Activated CD8-positive, alpha-beta memory T cell treated with anti-CD3 and anti-CD28 coated beads, Interleukin-2, amount 10 ng/mL, durations not matched to agents 7 days and 5 days (primary cell): ENCODE measurements around the gene PCGF2. TPM values are rescaled to one million over a fixed set of nuclear protein-coding genes. Genes with fewer than 3 reads are reported as not detected.
"Not testable (repeated sequence)": the region's sequence is repeated elsewhere in the genome, so short reads cannot be mapped to it uniquely, and the experiment has no call there.

ENCODE experiments used
- ATAC-seq: fragments of 150-1000 bp; cut with Tn5 transposase; one replicate; pipeline ENCODE4 v1.10.0; 2021; ENCODE audit warnings: moderate library complexity
- CTCF ChIA-PET: fragments of 350-600 bp; sonication (Branson Sonifier 250); formaldehyde crosslinking; loops from one replicate; lab custom pipeline; 2021; ENCODE audit warnings: antibody characterized with exemption; lab: Charles Lee
- DNase-seq: peaks from one replicate; pipeline ENCODE4 v3.0.0-alpha.2; 2020
- H3K27ac Mint-ChIP-seq: one replicate; pipeline ENCODE4 v1.8.0; 2021; ENCODE audit warnings: mild to moderate bottlenecking, mixed read lengths
- H3K27me3 Mint-ChIP-seq: one replicate; pipeline ENCODE4 v1.8.0; 2021; ENCODE audit warnings: mixed read lengths
- H3K36me3 Mint-ChIP-seq: one replicate; pipeline ENCODE4 v1.8.0; 2021; ENCODE audit warnings: mild to moderate bottlenecking, mixed read lengths
- H3K4me1 Mint-ChIP-seq: one replicate; pipeline ENCODE4 v1.8.0; 2021; ENCODE audit warnings: mixed read lengths
- H3K4me3 Mint-ChIP-seq: one replicate; pipeline ENCODE4 v1.8.0; 2021; ENCODE audit warnings: mild to moderate bottlenecking, moderate library complexity, mixed read lengths
- H3K9me3 Mint-ChIP-seq: one replicate; pipeline ENCODE4 v1.8.0; 2022; ENCODE audit warnings: low read depth, mixed read lengths
- total RNA-seq, 2 experiments: library from RNA; stranded (reverse); gene quantifications; one replicate each; pipeline ENCODE4 v1.2.3, GENCODE V29; 2021

The PCGF2 gene
- total RNA-seq, 2 experiments from 2014 or later: 2.1 to 2.5 TPM

- ATAC-seq (peak; percentile 86), DNase-seq (peak; percentile 89)
- CTCF ChIA-PET: interaction anchor here (1.1 to 8.7 kb wide), 7 partner anchors 11 to 171 kb away, joined by 3 to 232 read pairs (median 16); partner anchors contain the start of genes EPOP and MLLT6
- Mint-ChIP-seq H3K4me1 (peaks cover 70% of the 10 kb centered on the region), H3K36me3 (peaks cover 11% of the 10 kb centered on the region), H3K9me3 (no peaks in the 10 kb centered on the region), H3K27me3 (no peaks in the 10 kb centered on the region), H3K4me3 (peak within 1 kb of the TSS; percentile 94), H3K27ac (peak within 1 kb of the TSS; percentile 95)
Observed at GRCh38 chr17:38729886-38730525, 18.1 kb downstream of the PCGF2 start, which contains the start of gene CISD3. Gene CISD3, plus strand, starts transcription at chr17:38730341. Its CDS starts 18 bp downstream, at chr17:38730359.

DNA sequence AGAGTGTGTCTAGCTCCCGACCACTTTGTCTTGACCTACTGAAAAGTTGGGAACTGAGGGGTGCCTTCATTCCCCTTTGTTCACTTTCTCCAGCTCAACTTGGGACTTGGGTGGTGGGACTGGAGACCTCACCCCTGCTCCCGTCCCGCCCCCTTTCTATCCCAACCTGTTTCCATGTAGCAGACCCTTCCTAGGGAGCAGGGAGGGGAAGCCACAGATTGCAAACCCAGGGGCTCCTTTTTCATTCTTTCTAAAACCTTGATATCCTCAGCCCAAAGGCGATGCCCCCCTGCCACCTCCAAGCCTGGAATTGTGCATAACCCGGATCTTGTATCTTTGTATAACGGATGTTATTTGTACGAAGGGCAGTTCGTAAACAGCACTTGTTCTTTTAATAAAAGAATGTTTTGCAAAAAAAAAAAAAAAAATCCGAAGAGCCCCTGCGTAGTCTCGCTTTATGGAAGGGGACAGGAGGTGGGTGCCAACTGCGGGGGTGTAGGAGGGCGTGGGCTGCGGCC, 18.7 kb downstream of the PCGF2 start:
- no peaks in the 10 kb centered on the region for H3K27me3 Mint-ChIP-seq
- H3K4me1 Mint-ChIP-seq: peaks cover 68% of the 10 kb centered on the region
- H3K4me3 Mint-ChIP-seq: peak overlapping the region; percentile 39
- no peak for DNase-seq
- ATAC-seq: no peak
- CTCF ChIA-PET: interaction anchor here (0.9 to 3.3 kb wide), 11 partner anchors 8 to 172 kb away, joined by 3 to 44 read pairs (median 7); partner anchors contain the start of genes EPOP, MLLT6 and PSMB3
- peak overlapping the region; percentile 95 for H3K27ac Mint-ChIP-seq
- H3K9me3 Mint-ChIP-seq: no peaks in the 10 kb centered on the region
- peaks cover 11% of the 10 kb centered on the region for H3K36me3 Mint-ChIP-seq

DNA sequence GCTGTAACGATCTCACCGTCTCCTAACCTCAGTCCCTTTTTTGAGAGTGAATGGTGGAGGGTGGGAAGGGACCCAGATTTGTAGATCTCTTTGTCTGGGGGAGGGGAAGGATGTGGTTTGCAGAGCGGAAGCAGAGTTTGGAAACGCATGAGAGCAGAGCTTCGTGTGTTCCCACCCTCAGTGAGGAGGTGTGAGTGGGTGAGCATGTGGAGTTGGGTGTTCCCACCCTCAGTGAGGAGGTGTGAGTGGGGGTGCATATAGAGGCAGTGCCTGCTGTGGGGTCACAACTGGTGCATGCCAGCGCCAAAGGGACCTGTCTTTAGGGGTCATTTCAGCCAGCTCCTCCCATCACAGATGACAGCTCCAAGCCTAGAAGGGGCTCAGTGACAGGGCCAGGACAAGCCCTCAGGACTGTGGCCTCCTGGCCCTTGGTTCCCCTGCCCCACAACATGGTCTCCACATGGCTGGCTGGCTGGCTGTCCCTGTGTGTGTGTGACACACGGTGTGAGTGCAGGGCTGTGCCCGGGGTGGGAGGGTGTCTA, 19.8 kb downstream of the PCGF2 start:
- H3K9me3 Mint-ChIP-seq: no peaks in the 10 kb centered on the region
- H3K4me1 Mint-ChIP-seq: peaks cover 61% of the 10 kb centered on the region
- peak overlapping the region; percentile 95 for H3K27ac Mint-ChIP-seq
- DNase-seq: peak; percentile 88
- ATAC-seq: peak; percentile 20
- no peaks in the 10 kb centered on the region for H3K27me3 Mint-ChIP-seq
- peak overlapping the region; percentile 58 for H3K4me3 Mint-ChIP-seq
- peaks cover 15% of the 10 kb centered on the region for H3K36me3 Mint-ChIP-seq
- CTCF ChIA-PET: interaction anchor here (0.8 to 3.3 kb wide), 19 partner anchors 9 to 425 kb away, joined by 3 to 44 read pairs (median 4); partner anchors contain the start of genes EPOP, MLLT6 and PSMB3

- H3K27me3 Mint-ChIP-seq: no peaks in the 10 kb centered on the region
- no peaks in the 10 kb centered on the region for H3K9me3 Mint-ChIP-seq
- peaks cover 13% of the 10 kb centered on the region for H3K36me3 Mint-ChIP-seq
- H3K4me1 Mint-ChIP-seq: peaks cover 56% of the 10 kb centered on the region
- DNase-seq: peak; percentile 87
- CTCF ChIA-PET: interaction anchor here (0.8 to 3.3 kb wide), 12 partner anchors 9 to 170 kb away, joined by 3 to 44 read pairs (median 7); partner anchors contain the start of genes EPOP, MLLT6 and PSMB3
- H3K4me3 Mint-ChIP-seq: peak overlapping the region; percentile 58
- ATAC-seq: peak; percentile 28
- H3K27ac Mint-ChIP-seq: peak overlapping the region; percentile 95
Observed at GRCh38 chr17:38727736-38728135, 20.4 kb downstream of the PCGF2 start.

DNA sequence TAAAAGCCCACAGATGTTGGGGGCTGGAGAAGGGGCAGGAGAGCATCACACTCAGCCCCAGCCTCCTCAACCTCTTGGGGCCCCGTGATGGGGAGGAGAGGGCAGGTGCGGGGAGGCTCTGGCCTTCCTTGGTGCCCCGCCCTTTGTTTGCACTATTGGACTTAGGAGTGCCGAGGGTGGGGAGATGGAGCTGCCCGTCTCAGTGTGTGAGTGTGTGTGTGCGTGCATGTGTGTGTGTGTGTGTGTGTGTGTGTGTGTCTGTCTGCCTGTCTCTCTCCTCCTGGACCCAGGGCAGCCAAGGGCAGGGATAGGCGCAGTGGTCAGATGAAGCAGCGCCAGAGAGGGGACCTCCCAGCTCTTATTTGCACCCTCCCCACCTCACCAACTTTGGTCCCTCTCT, 22.0 kb downstream of the PCGF2 start:
- H3K27me3 Mint-ChIP-seq, H3K9me3 Mint-ChIP-seq, ATAC-seq, DNase-seq, H3K4me3 Mint-ChIP-seq: not testable (repeated sequence)
- CTCF ChIA-PET: interaction anchor here (0.8 kb wide), 2 partner anchors 9 kb away, joined by 3 read pairs; no protein-coding TSS in a partner anchor
- H3K27ac Mint-ChIP-seq: peak overlapping the region; percentile 73
- H3K36me3 Mint-ChIP-seq: peaks cover 16% of the 10 kb centered on the region
- peaks cover 43% of the 10 kb centered on the region for H3K4me1 Mint-ChIP-seq

DNA sequence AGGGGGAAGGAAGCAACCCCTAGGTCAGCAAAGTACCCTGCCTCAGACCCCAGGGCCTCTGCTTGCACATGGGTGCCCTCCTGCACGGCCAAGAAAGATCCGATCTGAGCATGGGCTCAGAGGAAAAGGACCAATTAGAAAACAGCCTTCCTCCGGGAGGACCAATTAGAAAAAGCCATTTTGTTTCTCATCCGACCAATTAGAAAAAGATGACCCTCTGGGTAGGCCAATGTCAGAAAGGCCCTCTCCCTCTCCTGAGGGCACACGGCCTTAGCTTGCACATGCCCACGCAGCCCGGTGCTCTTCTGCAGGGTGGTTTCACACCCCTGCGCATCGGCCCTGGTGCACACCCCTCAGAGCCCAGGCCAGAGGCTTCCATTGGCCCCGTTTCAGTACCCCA, 23.1 kb downstream of the PCGF2 start:
- peak overlapping the region; percentile 56 for H3K27ac Mint-ChIP-seq
- no peaks in the 10 kb centered on the region for H3K9me3 Mint-ChIP-seq
- H3K27me3 Mint-ChIP-seq: no peaks in the 10 kb centered on the region
- H3K36me3 Mint-ChIP-seq: peaks cover 22% of the 10 kb centered on the region
- CTCF ChIA-PET: interaction anchor here (1.1 kb wide), 1 partner anchor 12 kb away, joined by 3 read pairs; no protein-coding TSS in a partner anchor
- peaks cover 37% of the 10 kb centered on the region for H3K4me1 Mint-ChIP-seq
- DNase-seq (no peak), ATAC-seq (no peak)
- H3K4me3 Mint-ChIP-seq: no peak overlapping the region

GRCh38 chr17:38724337-38724988, 23.7 kb downstream of the PCGF2 start:
- peaks cover 24% of the 10 kb centered on the region for H3K36me3 Mint-ChIP-seq
- H3K27me3 Mint-ChIP-seq: no peaks in the 10 kb centered on the region
- CTCF ChIA-PET: interaction anchor here (1.1 to 2.5 kb wide), 2 partner anchors 10 to 13 kb away, joined by 3 to 13 read pairs; no protein-coding TSS in a partner anchor
- H3K4me3 Mint-ChIP-seq: no peak overlapping the region
- H3K4me1 Mint-ChIP-seq: peaks cover 34% of the 10 kb centered on the region
- H3K27ac Mint-ChIP-seq: no peak overlapping the region
- no peak for ATAC-seq
- H3K9me3 Mint-ChIP-seq: no peaks in the 10 kb centered on the region
- DNase-seq: no peak

DNA sequence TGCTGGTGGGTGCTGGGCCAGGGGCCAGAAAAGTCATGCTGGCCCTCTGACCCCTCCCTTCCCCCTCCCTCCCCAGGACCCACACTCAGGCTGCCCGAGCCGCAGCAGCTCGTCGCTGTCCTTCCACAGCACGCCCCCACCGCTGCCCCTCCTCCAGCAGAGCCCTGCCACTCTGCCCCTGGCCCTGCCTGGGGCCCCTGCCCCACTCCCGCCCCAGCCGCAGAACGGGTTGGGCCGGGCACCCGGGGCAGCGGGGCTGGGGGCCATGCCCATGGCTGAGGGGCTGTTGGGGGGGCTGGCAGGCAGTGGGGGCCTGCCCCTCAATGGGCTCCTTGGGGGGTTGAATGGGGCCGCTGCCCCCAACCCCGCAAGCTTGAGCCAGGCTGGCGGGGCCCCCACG, 26.3 kb downstream of the PCGF2 start:
- Mint-ChIP-seq H3K4me3 (no peak overlapping the region), H3K9me3 (no peaks in the 10 kb centered on the region), H3K4me1 (peaks cover 9% of the 10 kb centered on the region), H3K27ac (no peak overlapping the region), H3K27me3 (no peaks in the 10 kb centered on the region), H3K36me3 (peaks cover 33% of the 10 kb centered on the region)
- DNase-seq: no peak
- ATAC-seq: no peak
- CTCF ChIA-PET: interaction anchor here (2.0 kb wide), 1 partner anchor 45 kb away, joined by 6 read pairs; no protein-coding TSS in a partner anchor

- CTCF ChIA-PET: interaction anchor here (2.0 kb wide), 1 partner anchor 44 kb away, joined by 6 read pairs; no protein-coding TSS in a partner anchor
- DNase-seq: no peak
- Mint-ChIP-seq H3K27me3 (no peaks in the 10 kb centered on the region), H3K36me3 (peaks cover 34% of the 10 kb centered on the region), H3K27ac (no peak overlapping the region), H3K4me3 (no peak overlapping the region), H3K9me3 (no peaks in the 10 kb centered on the region), H3K4me1 (peaks cover 5% of the 10 kb centered on the region)
- no peak for ATAC-seq
Observed at GRCh38 chr17:38720941-38721340, 27.2 kb downstream of the PCGF2 start.

DNA sequence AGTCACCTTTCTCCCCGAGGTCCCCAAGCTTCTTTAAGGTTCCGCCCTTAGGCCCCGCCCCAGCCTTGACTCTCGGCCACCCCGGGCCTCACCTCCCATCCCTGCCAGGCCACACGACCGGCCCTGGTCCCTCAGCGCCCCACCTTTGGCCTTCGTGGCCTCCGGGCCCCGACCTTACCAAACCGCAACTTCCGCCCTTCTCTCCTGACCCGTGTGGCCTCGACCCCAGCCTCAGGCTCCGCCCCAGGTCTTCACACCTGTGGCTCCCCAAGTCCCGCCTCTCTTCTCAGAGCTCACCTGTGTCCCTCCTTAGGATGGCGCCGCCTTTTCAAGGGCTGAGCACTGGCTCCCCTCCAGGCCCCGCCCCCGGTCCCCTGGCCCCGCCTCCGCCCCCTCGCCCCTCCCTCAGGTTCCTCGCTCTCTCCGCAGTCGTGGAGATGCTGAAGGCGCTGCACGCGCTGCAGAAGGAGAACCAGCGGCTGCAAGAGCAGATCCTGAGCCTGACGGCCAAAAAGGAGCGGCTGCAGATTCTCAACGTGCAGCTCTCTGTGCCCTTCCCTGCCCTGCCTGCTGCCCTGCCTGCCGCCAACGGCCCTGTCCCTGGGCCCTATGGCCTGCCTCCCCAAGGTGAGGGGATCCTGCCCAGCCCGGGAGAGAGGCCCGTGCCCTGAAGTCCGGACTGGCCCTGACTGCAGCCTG, 28.0 kb downstream of the PCGF2 start:
- no peak overlapping the region for H3K27ac Mint-ChIP-seq

GRCh38 chr17:38719289-38719942, 28.7 kb downstream of the PCGF2 start:
- Mint-ChIP-seq H3K27me3 (no peaks in the 10 kb centered on the region), H3K4me3 (no peak overlapping the region), H3K4me1 (peaks cover 13% of the 10 kb centered on the region), H3K9me3 (no peaks in the 10 kb centered on the region), H3K36me3 (peaks cover 42% of the 10 kb centered on the region), H3K27ac (no peak overlapping the region)
- DNase-seq (no peak), ATAC-seq (no peak)
- CTCF ChIA-PET: interaction anchor here (1.0 to 2.0 kb wide), 3 partner anchors 9 to 15 kb away, joined by 3 to 10 read pairs (median 4); partner anchors contain the start of gene CISD3

More for the DNA sequence above, 28.0 kb downstream of the PCGF2 start:
- H3K27me3 Mint-ChIP-seq: no peaks in the 10 kb centered on the region
- H3K4me3 Mint-ChIP-seq: no peak overlapping the region
- CTCF ChIA-PET: no interaction called here
- H3K4me1 Mint-ChIP-seq: peaks cover 9% of the 10 kb centered on the region
- no peaks in the 10 kb centered on the region for H3K9me3 Mint-ChIP-seq
- no peak for DNase-seq
- H3K36me3 Mint-ChIP-seq: peaks cover 39% of the 10 kb centered on the region
- ATAC-seq: no peak
